HepG2 (cell line): ENCODE results near the gene THSD4. TPM values are rescaled to one million over a fixed set of nuclear protein-coding genes. Genes with fewer than 3 reads are reported as not detected.

Experiments
- ATAC-seq: fragments of 200-7000 bp; cut with Tn5 transposase; 3 replicates; pipeline ENCODE4 v1.9.1; 2020; ENCODE audit warnings: mild to moderate bottlenecking, moderate library complexity
- BruUV-seq: library from RNA; stranded (reverse); fragments of 400-500 nt; replicated peaks from 2 replicates; lab custom pipeline; 2021; lab: Mats Ljungman, UMichigan
- CTCF ChIA-PET: fragments of 300-600 bp; formaldehyde crosslinking; extraction: SDS; loops from one replicate; lab custom pipeline; 2021; ENCODE audit warnings: low total read pairs, inconsistent platforms, low intra/inter-chr PET ratio; lab: Yijun Ruan, JAX
- POLR2A ChIA-PET: fragments of 350-600 bp; sonication (Branson Sonifier 250); formaldehyde crosslinking; loops from one replicate; lab custom pipeline; 2020; ENCODE audit warnings: antibody characterized with exemption, inconsistent platforms; lab: Yijun Ruan, JAX
- DNase-seq: peaks from one replicate; pipeline ENCODE4 v3.0.0-alpha.2; 2015; ENCODE audit warnings: low spot score
- FAIRE-seq: peaks from 3 replicates; lab custom pipeline; 2011; peaks lifted over from hg19 to GRCh38; lab: Jason Lieb, UNC
- H2AFZ ChIP-seq: one replicate; pipeline ENCODE4 v1.6.1; 2011; ENCODE audit warnings: low read length, inconsistent platforms
- H3K27ac ChIP-seq: fragments of 300-600 bp; 3 replicates; pipeline ENCODE4 v1.8.0; 2011; ENCODE audit warnings: mixed run types, mild to moderate bottlenecking, mixed read lengths, low read length, inconsistent platforms; ENCODE audit not compliant: insufficient read depth; ENCODE audit errors: extremely low read length
- H3K27me3 ChIP-seq, 2 experiments: fragments of 200-600 bp in 1 of 2; 2 replicates in 1 of 2; 3 replicates in 1 of 2; pipeline versions ENCODE4 v1.6.0 to v1.8.0; 2011; ENCODE audit warnings: low read length in 2 of 2, mild to moderate bottlenecking in 2 of 2, moderate library complexity in 2 of 2, inconsistent platforms in 1 of 2; ENCODE audit not compliant: insufficient read depth in 2 of 2, control insufficient read depth in 1 of 2
- H3K36me3 ChIP-seq, 2 experiments: fragments of 200-600 bp in 1 of 2; replicated peaks in 1 of 2; 2 replicates in 1 of 2; 3 replicates in 1 of 2; pipeline versions ENCODE4 v1.5.1 to v1.8.0; 2011; ENCODE audit warnings: low read length in 2 of 2, inconsistent platforms in 1 of 2; ENCODE audit not compliant: insufficient read depth in 2 of 2, control insufficient read depth in 1 of 2
- H3K4me1 ChIP-seq: 2 replicates; pipeline ENCODE4 v1.5.1; 2012; ENCODE audit warnings: low read length, inconsistent platforms; ENCODE audit not compliant: insufficient read depth
- H3K4me2 ChIP-seq: 2 replicates; pipeline ENCODE4 v1.6.0; 2011; ENCODE audit warnings: low read depth, low read length, inconsistent platforms
- H3K4me3 ChIP-seq, 3 experiments: fragments of 200-600 bp in 1 of 3; sonication (generic), shearing (Covaris generic) in 1 of 3; replicated peaks in 1 of 3; 2 replicates each; pipeline ENCODE4 v1.5.1; 2011 to 2016; ENCODE audit warnings: low read length in 3 of 3, inconsistent platforms in 2 of 3, low read depth in 2 of 3, mild to moderate bottlenecking in 2 of 3, control low read depth in 1 of 3, mixed read lengths in 1 of 3; ENCODE audit not compliant: insufficient read depth in 1 of 3
- H3K79me2 ChIP-seq: one replicate; pipeline ENCODE4 v1.6.1; 2011; ENCODE audit warnings: low read length, inconsistent platforms; ENCODE audit not compliant: insufficient read depth
- H3K9ac ChIP-seq: 2 replicates; pipeline ENCODE4 v1.6.0; 2011; ENCODE audit warnings: mild to moderate bottlenecking, low read depth, low read length, inconsistent platforms; ENCODE audit not compliant: insufficient read depth
- H3K9me3 ChIP-seq: 2 replicates; pipeline ENCODE4 v1.5.1; 2012; ENCODE audit warnings: mild to moderate bottlenecking, low read length
- H4K20me1 ChIP-seq: 2 replicates; pipeline ENCODE4 v1.6.0; 2011; ENCODE audit warnings: inconsistent platforms, mild to moderate bottlenecking, low read length, moderate library complexity; ENCODE audit not compliant: insufficient read depth
- GABPA ChIP-seq, 2 experiments: IDR thresholded peaks; 2 replicates each; pipeline ENCODE4 v1.6.1; 2011 to 2016; ENCODE audit warnings: low read depth in 2 of 2, low read length in 1 of 2, missing biosample characterization in 1 of 2, missing genetic modification characterization in 1 of 2
- HDAC2 ChIP-seq: sonication (generic); formaldehyde crosslinking; IDR thresholded peaks from 2 replicates; pipeline ENCODE4 v1.4.0; 2020; ENCODE audit warnings: missing genetic modification reagents
- JARID2 ChIP-seq: sonication (generic); formaldehyde crosslinking; IDR thresholded peaks from 2 replicates; pipeline ENCODE4 v1.8.1; 2023; ENCODE audit warnings: missing genetic modification reagents, inconsistent platforms; ENCODE audit not compliant: insufficient replicate concordance
- RBM39 ChIP-seq: fragments of 200-400 bp; formaldehyde crosslinking; IDR thresholded peaks from one replicate; pipeline ENCODE4 v1.6.1; 2018; ENCODE audit warnings: antibody characterized with exemption, mild to moderate bottlenecking, low read depth, low read length; ENCODE audit not compliant: poor library complexity, severe bottlenecking
- ZNF619 ChIP-seq: sonication (generic); formaldehyde crosslinking; IDR thresholded peaks from 2 replicates; pipeline ENCODE4 v1.4.0; 2020; ENCODE audit warnings: mild to moderate bottlenecking, missing genetic modification reagents
- ZNF839 ChIP-seq: sonication (generic); formaldehyde crosslinking; IDR thresholded peaks from 2 replicates; pipeline ENCODE4 v1.4.0; 2020; ENCODE audit warnings: missing genetic modification reagents, mild to moderate bottlenecking, borderline replicate concordance
- ZNF883 ChIP-seq: sonication (generic); formaldehyde crosslinking; IDR thresholded peaks from 2 replicates; pipeline ENCODE4 v1.5.1; 2020; ENCODE audit warnings: mild to moderate bottlenecking, missing genetic modification reagents; ENCODE audit errors: not compliant biosample characterization
- ZSCAN30 ChIP-seq: sonication (generic); formaldehyde crosslinking; IDR thresholded peaks from 2 replicates; pipeline ENCODE4 v1.5.0; 2020; ENCODE audit warnings: mild to moderate bottlenecking, missing genetic modification reagents
- WGBS: methylation state at CpG from one replicate; pipeline ENCODE4 v1.1.6; 2017; ENCODE audit warnings: low lambda C conversion rate; 5-methylcytosine and 5-hydroxymethylcytosine counted together
- in situ Hi-C: cut with HindIII; loops from 2 replicates; pipeline ENCODE4 v1.10.0; 2017; ENCODE audit warnings: low pct_unique_long_range_greater_than_20kb; ENCODE audit not compliant: extremely low pct_ligation_motif_present
- intact Hi-C: fragments of 100-400 bp; cut with micrococcal nuclease; formaldehyde crosslinking; loops from one replicate; pipeline ENCODE4 v1.10.0; 2022; ENCODE audit not compliant: unreplicated experiment
- polyA plus RNA-seq, 8 experiments: library from polyadenylated mRNA; depleted of rRNA in 3 of 8; stranded (reverse) in 7 of 8; unstranded in 1 of 8; fragments of >200 nt; fragmentation: Illumina TruSeq in 4 of 8; extraction: Trizol in 4 of 8; gene quantifications; 2 replicates each; pipeline versions ENCODE4 v1.2.1 to v1.2.3, GENCODE V29; 2011 to 2016; ENCODE audit warnings: low read depth in 4 of 8, missing spikeins in 1 of 8, mixed read lengths in 1 of 8; ENCODE audit not compliant: insufficient read depth in 1 of 8
- total RNA-seq, 5 experiments: library from RNA; depleted of rRNA; stranded (reverse); fragments of >200 nt; fragmentation: Illumina TruSeq; extraction: Trizol; gene quantifications; 2 replicates each; pipeline ENCODE4 v1.2.3, GENCODE V29; 2016; ENCODE audit warnings: low read depth in 1 of 5
- TF ChIP-seq, protein P1 (sequence below): sonication (generic); formaldehyde crosslinking; IDR thresholded peaks from 2 replicates; pipeline ENCODE4 v1.4.0; 2020; ENCODE audit warnings: missing genetic modification reagents, borderline replicate concordance
- TF ChIP-seq, protein P2 (sequence below): sonication (generic); formaldehyde crosslinking; IDR thresholded peaks from 2 replicates; pipeline ENCODE4 v1.4.0; 2020; ENCODE audit warnings: missing genetic modification reagents, mild to moderate bottlenecking, borderline replicate concordance
- TF ChIP-seq, protein P3 (sequence below): sonication (generic); formaldehyde crosslinking; conservative IDR thresholded peaks from 2 replicates; pipeline ENCODE4 v1.8.1; 2023; ENCODE audit warnings: missing genetic modification reagents
- TF ChIP-seq, protein P4 (sequence below): fragments of 450-650 bp; IDR thresholded peaks from 2 replicates; pipeline ENCODE4 v1.6.1; 2017

THSD4 gene
- total and polyA plus RNA-seq, 2 of the 13 experiments (the other 11 are each of a cell fraction or from before 2014, with no cell fraction given) = 0.07 to 0.21 TPM

DNA sequence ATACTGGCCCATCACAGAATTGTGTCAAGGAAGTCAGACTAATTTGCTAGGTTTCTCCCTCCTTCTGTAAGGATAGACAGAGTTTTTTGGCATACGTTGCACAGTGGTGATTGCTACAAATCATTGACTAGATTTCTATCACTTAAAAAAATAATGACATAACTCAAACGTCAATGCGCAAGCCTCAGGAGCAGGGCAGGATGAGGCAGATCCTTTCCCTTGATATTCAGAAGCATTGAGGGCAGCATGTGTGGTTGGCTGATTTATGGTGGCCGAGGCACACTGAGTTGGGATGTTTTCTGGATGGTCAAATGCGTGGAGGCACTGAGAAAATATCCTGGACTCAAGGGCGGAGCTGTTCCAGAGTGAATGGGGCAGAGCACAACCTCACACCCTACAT, 14.4 kb downstream of the THSD4 start (continued):
- TF ChIP-seq, protein P1, sequence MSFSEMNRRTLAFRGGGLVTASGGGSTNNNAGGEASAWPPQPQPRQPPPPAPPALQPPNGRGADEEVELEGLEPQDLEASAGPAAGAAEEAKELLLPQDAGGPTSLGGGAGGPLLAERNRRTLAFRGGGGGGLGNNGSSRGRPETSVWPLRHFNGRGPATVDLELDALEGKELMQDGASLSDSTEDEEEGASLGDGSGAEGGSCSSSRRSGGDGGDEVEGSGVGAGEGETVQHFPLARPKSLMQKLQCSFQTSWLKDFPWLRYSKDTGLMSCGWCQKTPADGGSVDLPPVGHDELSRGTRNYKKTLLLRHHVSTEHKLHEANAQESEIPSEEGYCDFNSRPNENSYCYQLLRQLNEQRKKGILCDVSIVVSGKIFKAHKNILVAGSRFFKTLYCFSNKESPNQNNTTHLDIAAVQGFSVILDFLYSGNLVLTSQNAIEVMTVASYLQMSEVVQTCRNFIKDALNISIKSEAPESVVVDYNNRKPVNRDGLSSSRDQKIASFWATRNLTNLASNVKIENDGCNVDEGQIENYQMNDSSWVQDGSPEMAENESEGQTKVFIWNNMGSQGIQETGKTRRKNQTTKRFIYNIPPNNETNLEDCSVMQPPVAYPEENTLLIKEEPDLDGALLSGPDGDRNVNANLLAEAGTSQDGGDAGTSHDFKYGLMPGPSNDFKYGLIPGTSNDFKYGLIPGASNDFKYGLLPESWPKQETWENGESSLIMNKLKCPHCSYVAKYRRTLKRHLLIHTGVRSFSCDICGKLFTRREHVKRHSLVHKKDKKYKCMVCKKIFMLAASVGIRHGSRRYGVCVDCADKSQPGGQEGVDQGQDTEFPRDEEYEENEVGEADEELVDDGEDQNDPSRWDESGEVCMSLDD (CRISPR knock-in tag) = no peak

DNA sequence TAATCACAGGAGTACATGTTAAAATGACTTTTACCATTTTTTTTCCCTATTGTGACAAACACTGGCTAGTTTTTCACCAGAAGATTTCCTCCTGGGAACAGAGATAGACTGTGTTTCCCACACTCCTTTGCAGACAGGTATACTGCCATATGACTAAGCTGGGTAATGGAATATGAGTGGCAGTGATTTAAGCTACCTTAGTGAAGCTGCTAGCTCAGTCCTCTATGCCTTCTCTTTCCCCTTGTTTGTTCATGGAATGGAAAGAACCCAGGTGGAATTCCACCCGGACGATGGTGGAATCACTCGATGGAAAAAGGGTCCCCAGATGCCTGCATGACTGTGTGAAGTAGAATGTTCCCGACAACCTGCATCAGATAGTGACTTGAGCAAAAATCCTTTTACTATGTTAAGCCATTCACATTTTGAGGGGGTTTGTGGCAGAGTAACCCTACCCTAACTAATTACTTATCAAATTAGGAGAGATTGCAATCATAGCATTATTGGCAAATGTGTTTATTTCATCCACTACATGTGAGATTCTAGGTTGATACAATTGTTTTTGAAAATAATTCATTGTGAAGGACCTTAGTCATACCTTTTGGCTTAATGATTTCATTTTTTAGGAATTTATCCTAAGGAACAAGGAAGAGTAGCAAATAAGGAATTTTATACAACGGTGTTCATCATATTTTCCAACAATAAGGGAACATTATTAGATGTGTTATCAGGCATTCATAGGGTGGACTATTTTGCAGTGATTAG, 16.5 kb downstream of the THSD4 start:
- no peak overlapping the region for H3K27ac ChIP-seq
- WGBS = 11% methylated on average over 5 of the region's 5 CpGs
- no peak overlapping the region for H3K9ac ChIP-seq
- no peak overlapping the region for H3K4me3 ChIP-seq
- DNase-seq (no peak), FAIRE-seq (no peak), ATAC-seq (no peak)
- peaks cover 1 to 7% of the 10 kb centered on the region in 2 experiments; a peak in 1 of 5 replicates for H3K27me3 ChIP-seq
- no peaks in the 10 kb centered on the region for H3K36me3 ChIP-seq
- no peaks in the 10 kb centered on the region for H3K4me1 ChIP-seq
- no peaks in the 10 kb centered on the region for H3K79me2 ChIP-seq
- no peaks in the 10 kb centered on the region for H3K9me3 ChIP-seq
- no peak overlapping the region for H2AFZ ChIP-seq
- intact Hi-C loops (no loop called here), in situ Hi-C loops (no loop called here)
- BruUV-seq = no TSS peak
- no peaks in the 10 kb centered on the region for H4K20me1 ChIP-seq
- H3K4me2 ChIP-seq = no peak overlapping the region
- ChIA-PET POLR2A (no interaction called here), CTCF (no interaction called here)
- TF ChIP-seq JARID2 (no peak), GABPA (IDR thresholded peaks at IDR 0.05; ENCODE audit: low read depth, low read length) (no peak), GABPA (CRISPR knock-in tag; IDR thresholded peaks at IDR 0.05; ENCODE audit: low read depth) (no peak), ZNF619 (CRISPR knock-in tag) (no peak), ZSCAN30 (CRISPR knock-in tag) (no peak), RBM39 (no peak), ZNF839 (CRISPR knock-in tag) (no peak), HDAC2 (CRISPR knock-in tag) (no peak), ZNF883 (CRISPR knock-in tag) (no peak)
- TF ChIP-seq, protein P2, sequence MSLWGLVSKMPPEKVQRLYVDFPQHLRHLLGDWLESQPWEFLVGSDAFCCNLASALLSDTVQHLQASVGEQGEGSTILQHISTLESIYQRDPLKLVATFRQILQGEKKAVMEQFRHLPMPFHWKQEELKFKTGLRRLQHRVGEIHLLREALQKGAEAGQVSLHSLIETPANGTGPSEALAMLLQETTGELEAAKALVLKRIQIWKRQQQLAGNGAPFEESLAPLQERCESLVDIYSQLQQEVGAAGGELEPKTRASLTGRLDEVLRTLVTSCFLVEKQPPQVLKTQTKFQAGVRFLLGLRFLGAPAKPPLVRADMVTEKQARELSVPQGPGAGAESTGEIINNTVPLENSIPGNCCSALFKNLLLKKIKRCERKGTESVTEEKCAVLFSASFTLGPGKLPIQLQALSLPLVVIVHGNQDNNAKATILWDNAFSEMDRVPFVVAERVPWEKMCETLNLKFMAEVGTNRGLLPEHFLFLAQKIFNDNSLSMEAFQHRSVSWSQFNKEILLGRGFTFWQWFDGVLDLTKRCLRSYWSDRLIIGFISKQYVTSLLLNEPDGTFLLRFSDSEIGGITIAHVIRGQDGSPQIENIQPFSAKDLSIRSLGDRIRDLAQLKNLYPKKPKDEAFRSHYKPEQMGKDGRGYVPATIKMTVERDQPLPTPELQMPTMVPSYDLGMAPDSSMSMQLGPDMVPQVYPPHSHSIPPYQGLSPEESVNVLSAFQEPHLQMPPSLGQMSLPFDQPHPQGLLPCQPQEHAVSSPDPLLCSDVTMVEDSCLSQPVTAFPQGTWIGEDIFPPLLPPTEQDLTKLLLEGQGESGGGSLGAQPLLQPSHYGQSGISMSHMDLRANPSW (CRISPR knock-in tag) = no peak
- TF ChIP-seq, protein P3, sequence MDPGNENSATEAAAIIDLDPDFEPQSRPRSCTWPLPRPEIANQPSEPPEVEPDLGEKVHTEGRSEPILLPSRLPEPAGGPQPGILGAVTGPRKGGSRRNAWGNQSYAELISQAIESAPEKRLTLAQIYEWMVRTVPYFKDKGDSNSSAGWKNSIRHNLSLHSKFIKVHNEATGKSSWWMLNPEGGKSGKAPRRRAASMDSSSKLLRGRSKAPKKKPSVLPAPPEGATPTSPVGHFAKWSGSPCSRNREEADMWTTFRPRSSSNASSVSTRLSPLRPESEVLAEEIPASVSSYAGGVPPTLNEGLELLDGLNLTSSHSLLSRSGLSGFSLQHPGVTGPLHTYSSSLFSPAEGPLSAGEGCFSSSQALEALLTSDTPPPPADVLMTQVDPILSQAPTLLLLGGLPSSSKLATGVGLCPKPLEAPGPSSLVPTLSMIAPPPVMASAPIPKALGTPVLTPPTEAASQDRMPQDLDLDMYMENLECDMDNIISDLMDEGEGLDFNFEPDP = no peak
- TF ChIP-seq, protein P4, sequence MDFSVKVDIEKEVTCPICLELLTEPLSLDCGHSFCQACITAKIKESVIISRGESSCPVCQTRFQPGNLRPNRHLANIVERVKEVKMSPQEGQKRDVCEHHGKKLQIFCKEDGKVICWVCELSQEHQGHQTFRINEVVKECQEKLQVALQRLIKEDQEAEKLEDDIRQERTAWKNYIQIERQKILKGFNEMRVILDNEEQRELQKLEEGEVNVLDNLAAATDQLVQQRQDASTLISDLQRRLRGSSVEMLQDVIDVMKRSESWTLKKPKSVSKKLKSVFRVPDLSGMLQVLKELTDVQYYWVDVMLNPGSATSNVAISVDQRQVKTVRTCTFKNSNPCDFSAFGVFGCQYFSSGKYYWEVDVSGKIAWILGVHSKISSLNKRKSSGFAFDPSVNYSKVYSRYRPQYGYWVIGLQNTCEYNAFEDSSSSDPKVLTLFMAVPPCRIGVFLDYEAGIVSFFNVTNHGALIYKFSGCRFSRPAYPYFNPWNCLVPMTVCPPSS = no peak
